ENCODE data around the gene ORC6.

The ORC6 gene

GRCh38 chr16:46701615-46702014, 12.2 kb downstream of the ORC6 start:
- no peak for DNase-seq

- DNase-seq, result no peak
Measured at GRCh38 chr16:46702030-46702429, 12.6 kb downstream of the ORC6 start.

- no peak for DNase-seq
Measured at GRCh38 chr16:46706642-46707041, 17.2 kb downstream of the ORC6 start.

- DNase-seq, result no peak
Measured at GRCh38 chr16:46709469-46710005, 20.1 kb downstream of the ORC6 start.

GRCh38 chr16:46711106-46712058, 21.9 kb downstream of the ORC6 start:
- no peak for DNase-seq

- DNase-seq, result no peak
Measured at GRCh38 chr16:46712911-46713310, 23.5 kb downstream of the ORC6 start.

- no peak for DNase-seq
Measured at GRCh38 chr16:46713634-46714033, 24.2 kb downstream of the ORC6 start.

- DNase-seq, result no peak
Measured at GRCh38 chr16:46714797-46715591, 25.5 kb downstream of the ORC6 start.

- DNase-seq, result no peak
Measured at GRCh38 chr16:46715769-46716305, 26.4 kb downstream of the ORC6 start.

GRCh38 chr16:46717692-46718091, 28.2 kb downstream of the ORC6 start:
- DNase-seq, result no peak

- DNase-seq, result no peak
Measured at GRCh38 chr16:46718214-46718613, 28.8 kb downstream of the ORC6 start.

- DNase-seq, result no peak
Measured at GRCh38 chr16:46719528-46719927, 30.1 kb downstream of the ORC6 start.

GRCh38 chr16:46720619-46721018, 31.2 kb downstream of the ORC6 start:
- DNase-seq, result no peak

GRCh38 chr16:46721885-46722284, 32.4 kb downstream of the ORC6 start:
- no peak for DNase-seq

- peak; percentile 39 for DNase-seq
Measured at GRCh38 chr16:46727184-46727583, 37.7 kb downstream of the ORC6 start.

- no peak for DNase-seq
Measured at GRCh38 chr16:46727630-46728029, 38.2 kb downstream of the ORC6 start.

GRCh38 chr16:46728806-46729205, 39.3 kb downstream of the ORC6 start:
- peak; percentile 15 for DNase-seq

- DNase-seq, result peak; percentile 15
Measured at GRCh38 chr16:46729326-46729995, 40.0 kb downstream of the ORC6 start.

GRCh38 chr16:46730126-46730525, 40.7 kb downstream of the ORC6 start:
- DNase-seq, result peak; percentile 38

- DNase-seq, result peak; percentile 35
Measured at GRCh38 chr16:46730801-46731690, 41.6 kb downstream of the ORC6 start.

GRCh38 chr16:46731691-46732555, 42.5 kb downstream of the ORC6 start:
- DNase-seq, result peak; percentile 37

Measured in activated CD8-positive, alpha-beta memory T cell treated with anti-CD3 and anti-CD28 coated beads, Interleukin-2, amount 50 U/mL, for 48 hours (primary cell).